GM20431 (cell line): ENCODE measurements around the gene SERTAD2.

Source experiments
- in situ Hi-C: fragments of 300-500 bp; cut with MseI, MboI; formaldehyde crosslinking; loops from one replicate; pipeline ENCODE4 v1.15.0; 2020; ENCODE audit warnings: low sequenced_read_pairs; ENCODE audit not compliant: unreplicated experiment

SERTAD2 gene

GRCh38 chr2:64653109-64654062 lies at the start of gene SERTAD2:
SERTAD2 (minus strand) TSS chr2:64653913; CDS start chr2:64636871, 17,042 bp downstream.
- in situ Hi-C loops, result no loop called here

- in situ Hi-C loops, result no loop called here
These were observed 46.6 kb upstream of the SERTAD2 start for GRCh38 chr2:64700133-64700809.

GRCh38 chr2:64699712-64700111 lies 46.0 kb upstream of the SERTAD2 start:
- in situ Hi-C loops, result no loop called here

- in situ Hi-C loops, result no loop called here
These were observed 45.1 kb upstream of the SERTAD2 start for GRCh38 chr2:64698668-64699444.

GRCh38 chr2:64698177-64698643 lies 44.5 kb upstream of the SERTAD2 start:
- in situ Hi-C loops, result no loop called here

GRCh38 chr2:64697297-64698176 lies 43.8 kb upstream of the SERTAD2 start:
- in situ Hi-C loops, result no loop called here

GRCh38 chr2:64696636-64697035 lies 42.9 kb upstream of the SERTAD2 start:
- in situ Hi-C loops, result no loop called here

GRCh38 chr2:64695721-64696261 lies 42.1 kb upstream of the SERTAD2 start:
- in situ Hi-C loops, result no loop called here

GRCh38 chr2:64692401-64692800 lies 38.7 kb upstream of the SERTAD2 start:
- in situ Hi-C loops, result no loop called here

GRCh38 chr2:64688909-64689308 lies 35.2 kb upstream of the SERTAD2 start:
- in situ Hi-C loops, result no loop called here

- in situ Hi-C loops, result no loop called here
These were observed 32.7 kb upstream of the SERTAD2 start for GRCh38 chr2:64686283-64686956.

- in situ Hi-C loops, result no loop called here
These were observed 31.7 kb upstream of the SERTAD2 start for GRCh38 chr2:64685430-64685829.

GRCh38 chr2:64683771-64684510 lies 30.2 kb upstream of the SERTAD2 start:
- in situ Hi-C loops, result no loop called here

- in situ Hi-C loops, result no loop called here
These were observed 27.8 kb upstream of the SERTAD2 start for GRCh38 chr2:64681479-64681967.

GRCh38 chr2:64679673-64680425 lies 26.1 kb upstream of the SERTAD2 start:
- in situ Hi-C loops, result no loop called here

GRCh38 chr2:64678771-64679590 lies 25.3 kb upstream of the SERTAD2 start:
- in situ Hi-C loops, result no loop called here
